ENCODE results near the gene YWHAG. TPM values are rescaled to one million over a fixed set of nuclear protein-coding genes. Genes with fewer than 3 reads are reported as not detected.
"Not testable (repeated sequence)": the region's sequence is repeated elsewhere in the genome, so short reads cannot be mapped to it uniquely, and the experiment has no call there.

Gene YWHAG
- polyA plus RNA-seq, 4 donors, result 124 to 141 (median 137) TPM

- no peak for DNase-seq (ENCODE audit: low read depth in 4 of 4, low spot score in 3 of 4)
Measured at GRCh38 chr7:76301000-76301399, 57.8 kb downstream of the YWHAG start.

- no peak for DNase-seq (ENCODE audit: low read depth in 4 of 4, low spot score in 3 of 4)
Measured at GRCh38 chr7:76300166-76300731, 58.5 kb downstream of the YWHAG start.

GRCh38 chr7:76296743-76297740 is 61.7 kb downstream of the YWHAG start:
- DNase-seq (ENCODE audit: low read depth in 4 of 4, low spot score in 3 of 4), result no peak

GRCh38 chr7:76294344-76295024 is 64.3 kb downstream of the YWHAG start:
- DNase-seq (ENCODE audit: low read depth in 4 of 4, low spot score in 3 of 4), result peak in 2 of 4 donors; percentile 68 to 79

GRCh38 chr7:76293407-76293901 is 65.3 kb downstream of the YWHAG start:
- DNase-seq (ENCODE audit: low read depth in 4 of 4, low spot score in 3 of 4), result no peak

GRCh38 chr7:76292911-76293310 is 65.9 kb downstream of the YWHAG start:
- not testable (repeated sequence) for DNase-seq (ENCODE audit: low read depth in 4 of 4, low spot score in 3 of 4)

GRCh38 chr7:76292213-76292573 is 66.6 kb downstream of the YWHAG start:
- no peak for DNase-seq (ENCODE audit: low read depth in 4 of 4, low spot score in 3 of 4)

GRCh38 chr7:76291351-76292212 is 67.2 kb downstream of the YWHAG start:
- peak; percentile 78 to 88 (median 80) for DNase-seq (ENCODE audit: low read depth in 4 of 4, low spot score in 3 of 4)

GRCh38 chr7:76290847-76291350 is 67.9 kb downstream of the YWHAG start:
- DNase-seq (ENCODE audit: low read depth in 4 of 4, low spot score in 3 of 4), result not testable (repeated sequence)

- DNase-seq (ENCODE audit: low read depth in 4 of 4, low spot score in 3 of 4), result no peak
Measured at GRCh38 chr7:76286842-76287403, 71.9 kb downstream of the YWHAG start.

GRCh38 chr7:76285604-76286374 is 73.0 kb downstream of the YWHAG start:
- no peak for DNase-seq (ENCODE audit: low read depth in 4 of 4, low spot score in 3 of 4)

- DNase-seq (ENCODE audit: low read depth in 4 of 4, low spot score in 3 of 4), result no peak
Measured at GRCh38 chr7:76283254-76284159, 75.3 kb downstream of the YWHAG start.

GRCh38 chr7:76282344-76283253 is 76.2 kb downstream of the YWHAG start:
- DNase-seq (ENCODE audit: low read depth in 4 of 4, low spot score in 3 of 4), result no peak

- DNase-seq (ENCODE audit: low read depth in 4 of 4, low spot score in 3 of 4), result no peak
Measured at GRCh38 chr7:76281706-76282343, 77.0 kb downstream of the YWHAG start.

- DNase-seq (ENCODE audit: low read depth in 4 of 4, low spot score in 3 of 4), result no peak
Measured at GRCh38 chr7:76281006-76281705, 77.6 kb downstream of the YWHAG start.

GRCh38 chr7:76280408-76280807 is 78.4 kb downstream of the YWHAG start:
- DNase-seq (ENCODE audit: low read depth in 4 of 4, low spot score in 3 of 4), result no peak
